IMR-90 (cell line): ENCODE results near the gene RIC8A. TPM values are rescaled to one million over a fixed set of nuclear protein-coding genes. Genes with fewer than 3 reads are reported as not detected.

Experiments used
- ATAC-seq: fragments of 200-7000 bp; cut with Tn5 transposase; 2 replicates; pipeline ENCODE4 v1.9.1; 2020; ENCODE audit warnings: low read depth, mild to moderate bottlenecking, moderate library complexity
- BruUV-seq: library from RNA; stranded (reverse); fragments of 400-500 nt; replicated peaks from 2 replicates; lab custom pipeline; 2021; lab: Mats Ljungman, UMichigan
- CTCF ChIA-PET: fragments of 300-600 bp; formaldehyde crosslinking; extraction: SDS; loops from one replicate; lab custom pipeline; 2021; ENCODE audit warnings: antibody characterized with exemption; lab: Yijun Ruan, JAX
- POLR2A ChIA-PET: fragments of 300-600 bp; sonication (Branson Sonifier 250); formaldehyde crosslinking; loops from one replicate; lab custom pipeline; 2022; ENCODE audit warnings: antibody characterized with exemption; ENCODE audit not compliant: unreplicated experiment; lab: Charles Lee
- DNase-seq: peaks from one replicate; pipeline ENCODE4 v3.0.0; 2013
- H2AFZ ChIP-seq: replicated peaks from 2 replicates; pipeline ENCODE3; 2013; ENCODE audit warnings: low read length, mild to moderate bottlenecking; ENCODE audit not compliant: poor library complexity
- H2AK5ac ChIP-seq: 2 replicates; pipeline ENCODE4 v1.6.1; 2013; ENCODE audit warnings: low read depth, low read length, inconsistent platforms
- H2AK9ac ChIP-seq: replicated peaks from 2 replicates; pipeline ENCODE3; 2013; ENCODE audit warnings: mild to moderate bottlenecking, low read depth, low read length, moderate library complexity; ENCODE audit not compliant: poor library complexity
- H2BK120ac ChIP-seq: 2 replicates; pipeline ENCODE4 v1.6.1; 2013; ENCODE audit warnings: low read depth, low read length, inconsistent platforms
- H2BK15ac ChIP-seq: 3 replicates; pipeline ENCODE4 v1.6.1; 2013; ENCODE audit warnings: low read depth, low read length, inconsistent platforms
- H2BK20ac ChIP-seq: 2 replicates; pipeline ENCODE4 v1.6.1; 2013; ENCODE audit warnings: low read depth, mild to moderate bottlenecking, inconsistent platforms, low read length, moderate library complexity
- H2BK5ac ChIP-seq: 2 replicates; pipeline ENCODE4 v1.6.1; 2013; ENCODE audit warnings: mild to moderate bottlenecking, low read depth, low read length, inconsistent platforms; ENCODE audit not compliant: poor library complexity, severe bottlenecking
- H3K14ac ChIP-seq: replicated peaks from 2 replicates; pipeline ENCODE4 v1.6.1; 2013; ENCODE audit warnings: low read depth, low read length, inconsistent platforms
- H3K18ac ChIP-seq: 2 replicates; pipeline ENCODE4 v1.6.1; 2013; ENCODE audit warnings: low read depth, low read length, control low read depth
- H3K23ac ChIP-seq: 2 replicates; pipeline ENCODE4 v1.6.1; 2013; ENCODE audit warnings: low read depth, low read length, inconsistent platforms
- H3K27ac ChIP-seq: 2 replicates; pipeline ENCODE4 v1.5.1; 2013; ENCODE audit warnings: mild to moderate bottlenecking, control low read depth, low read length; ENCODE audit not compliant: insufficient read depth
- H3K27me3 ChIP-seq: 2 replicates; pipeline ENCODE4 v1.6.1; 2013; ENCODE audit warnings: low read length; ENCODE audit not compliant: control insufficient read depth, insufficient read depth
- H3K36me3 ChIP-seq: 2 replicates; pipeline ENCODE4 v1.6.1; 2013; ENCODE audit warnings: low read length, mixed read lengths; ENCODE audit not compliant: control insufficient read depth, insufficient read depth
- H3K4ac ChIP-seq: 2 replicates; pipeline ENCODE4 v1.6.1; 2013; ENCODE audit warnings: low read depth, low read length, inconsistent platforms
- H3K4me1 ChIP-seq: 2 replicates; pipeline ENCODE4 v1.6.1; 2013; ENCODE audit warnings: low read length, mixed read lengths; ENCODE audit not compliant: control insufficient read depth, insufficient read depth
- H3K4me2 ChIP-seq: 2 replicates; pipeline ENCODE4 v1.6.1; 2013; ENCODE audit warnings: low read depth, mild to moderate bottlenecking, control low read depth, low read length, moderate library complexity
- H3K4me3 ChIP-seq: 2 replicates; pipeline ENCODE4 v1.5.1; 2013; ENCODE audit warnings: low read depth, mild to moderate bottlenecking, control low read depth, low read length, moderate library complexity; ENCODE audit not compliant: insufficient read depth
- H3K56ac ChIP-seq: 2 replicates; pipeline ENCODE4 v1.6.1; 2013; ENCODE audit warnings: low read length, inconsistent platforms; ENCODE audit not compliant: insufficient read depth; ENCODE audit errors: extremely low read depth
- H3K79me1 ChIP-seq, 2 experiments: 2 replicates each; pipeline ENCODE4 v1.6.1; 2013; ENCODE audit warnings: low read length in 2 of 2, inconsistent platforms in 1 of 2, low read depth in 1 of 2
- H3K9ac ChIP-seq: 2 replicates; pipeline ENCODE4 v1.6.1; 2013; ENCODE audit warnings: low read depth, low read length, control low read depth
- H3K9me1 ChIP-seq: 2 replicates; pipeline ENCODE4 v1.6.1; 2013; ENCODE audit warnings: low read length, inconsistent platforms; ENCODE audit not compliant: insufficient read depth
- H3K9me3 ChIP-seq: 2 replicates; pipeline ENCODE4 v1.6.1; 2013; ENCODE audit warnings: low read length; ENCODE audit not compliant: control insufficient read depth, insufficient read depth
- H4K20me1 ChIP-seq: 2 replicates; pipeline ENCODE4 v1.6.1; 2013; ENCODE audit warnings: low read length, inconsistent platforms; ENCODE audit not compliant: insufficient read depth
- H4K5ac ChIP-seq: 2 replicates; pipeline ENCODE4 v1.6.1; 2013; ENCODE audit warnings: mild to moderate bottlenecking, low read depth, low read length, control low read depth
- H4K8ac ChIP-seq, 2 experiments: 2 replicates each; pipeline ENCODE4 v1.6.1; 2013; ENCODE audit warnings: low read depth in 2 of 2, low read length in 2 of 2, control low read depth in 1 of 2, inconsistent platforms in 1 of 2
- H4K91ac ChIP-seq: 2 replicates; pipeline ENCODE4 v1.6.1; 2013; ENCODE audit warnings: low read depth, low read length, inconsistent platforms; ENCODE audit not compliant: insufficient read depth
- BHLHE40 ChIP-seq: fragments of 150-350 bp; IDR thresholded peaks from 2 replicates; pipeline ENCODE4 v1.6.1; 2016; ENCODE audit warnings: mild to moderate bottlenecking, low read depth, low read length
- CEBPB ChIP-seq: IDR thresholded peaks from 2 replicates; pipeline ENCODE4 v1.6.1; 2012; ENCODE audit warnings: low read depth, low read length, improper control_type of control experiment
- CTCF ChIP-seq: conservative IDR thresholded peaks from 2 replicates; pipeline ENCODE4 v1.5.1; 2012; ENCODE audit warnings: mild to moderate bottlenecking, low read depth, low read length, improper control_type of control experiment
- WGBS, 2 experiments: methylation state at CpG; one replicate each; pipeline versions ENCODE4 v1.1.5 to v1.1.7; 2013; ENCODE audit warnings: missing lambda C conversion rate in 2 of 2; ENCODE audit not compliant: insufficient read length in 1 of 2; ENCODE audit errors: extremely low coverage in 2 of 2; 5-methylcytosine and 5-hydroxymethylcytosine counted together
- dilution Hi-C: fragments of 300-500 bp; cut with HindIII; formaldehyde crosslinking; loops from one replicate; pipeline ENCODE4 v1.14.3; 2018; ENCODE audit warnings: low sequenced_read_pairs; ENCODE audit not compliant: unreplicated experiment
- in situ Hi-C: fragments of 300-500 bp; cut with MboI; formaldehyde crosslinking; loops from 3 replicates; pipeline ENCODE4 v1.14.3; 2019; ENCODE audit warnings: low sequenced_read_pairs, inconsistent platforms, mixed read lengths
- intact Hi-C: fragments of 100-400 bp; cut with micrococcal nuclease; formaldehyde crosslinking; loops from 2 replicates; pipeline ENCODE4 v1.10.0; 2022
- polyA plus RNA-seq, 3 experiments: library from polyadenylated mRNA; depleted of rRNA; stranded (reverse); fragments of >200 nt; gene quantifications; 2 replicates each; pipeline ENCODE4 v1.2.3, GENCODE V29; 2012; ENCODE audit warnings: low replicate concordance in 1 of 3
- total RNA-seq: library from RNA; depleted of rRNA; stranded (reverse); fragments of >200 nt; gene quantifications from 2 replicates; pipeline ENCODE4 v1.2.3, GENCODE V29; 2012

RIC8A gene
- total and polyA plus RNA-seq, 2 of the 4 experiments (the other 2 are of a cell fraction), result 129 to 188 TPM

- Histone ChIP-seq H4K91ac (no peak overlapping the region), H3K36me3 (no peaks in the 10 kb centered on the region), H3K79me1 (no peaks in the 10 kb centered on the region), H3K14ac (no peak overlapping the region), H3K27ac (no peak overlapping the region), H3K9me3 (no peaks in the 10 kb centered on the region), H2AK5ac (no peak overlapping the region), H2BK15ac (no peak overlapping the region), H3K18ac (no peak overlapping the region), H2BK120ac (no peak overlapping the region), H3K9ac (no peak overlapping the region), H3K23ac (no peak overlapping the region), H4K8ac (no peak overlapping the region), H2BK20ac (no peak overlapping the region), H3K27me3 (peaks cover 10% of the 10 kb centered on the region), H2BK5ac (no peak overlapping the region), H3K4me2 (no peak overlapping the region), H3K56ac (no peak overlapping the region), H3K9me1 (no peaks in the 10 kb centered on the region; the same call in 1 of the 2 replicates), H4K5ac (no peak overlapping the region), H3K4me1 (no peaks in the 10 kb centered on the region), H2AFZ (no peak overlapping the region), H3K4ac (no peak overlapping the region), H4K20me1 (no peaks in the 10 kb centered on the region), H3K4me3 (no peak overlapping the region), H2AK9ac (no peak overlapping the region)
- TF ChIP-seq BHLHE40, result no peak
- TF ChIP-seq CTCF, result no peak
- TF ChIP-seq CEBPB, result no peak
- DNase-seq, result no peak
- dilution Hi-C loops (no loop called here), intact Hi-C loops (no loop called here), in situ Hi-C loops (no loop called here)
- POLR2A ChIA-PET, result no interaction called here
- no CpG with 5 or more reads among the region's 10 CpGs for WGBS, 2 experiments
- no TSS peak for BruUV-seq
- CTCF ChIA-PET, result interaction anchor here (1.4 kb wide), 1 partner anchor 9 kb away, joined by 4 read pairs; no protein-coding TSS in a partner anchor
- ATAC-seq, result no peak
Measured at GRCh38 chr11:259413-259812, 51.9 kb downstream of the RIC8A start.
